ENCODE results near the gene RBMS2. TPM values are rescaled to one million over a fixed set of nuclear protein-coding genes. Genes with fewer than 3 reads are reported as not detected.

RBMS2 gene
- polyA plus RNA-seq, 3 donors = 5.1 to 8.2 (median 6.5) TPM

- Mint-ChIP-seq H3K4me3 (no peak overlapping the region), H3K4me1 (no peaks in the 10 kb centered on the region), H3K36me3 (peaks cover 90 to 93% of the 10 kb centered on the region in 2 donors), H3K9me3 (no peaks in the 10 kb centered on the region), H3K27ac (peak overlapping the region in 3 of 7 donors; percentile 12 to 64 (median 28)), H3K27me3 (ENCODE audit: low read depth in 3 of 3) (peaks cover 0 to 2% (median 2%) of the 10 kb centered on the region in 3 donors)
- H3K4me3 ChIP-seq (replicated peaks in 1 of 3; ENCODE audit: low read depth in 2 of 3, low read length in 3 of 3) = no peak overlapping the region
- peaks cover 88 to 100% of the 10 kb centered on the region in 2 donors for H3K36me3 ChIP-seq (replicated peaks in 1 of 2; ENCODE audit: control insufficient read depth in 1 of 2, insufficient read depth in 2 of 2, low read length in 2 of 2)
- H3K9me3 ChIP-seq (replicated peaks in 1 of 2; ENCODE audit: control insufficient read depth in 1 of 2, insufficient read depth in 1 of 2, low read length in 2 of 2) = no peaks in the 10 kb centered on the region
- intact Hi-C loops (cut with micrococcal nuclease) = no loop called here
- no peak overlapping the region for H3K27ac ChIP-seq (ENCODE audit: low read depth in 1 of 2, low read length in 2 of 2)
- peaks cover 60% of the 10 kb centered on the region for H3K79me2 ChIP-seq (ENCODE audit: insufficient read depth, low read length)
- H3K9ac ChIP-seq (ENCODE audit: insufficient read depth, low read length, poor library complexity, severe bottlenecking) = no peak overlapping the region
- TF ChIP-seq CTCF (IDR thresholded peaks at IDR 0.05) = no peak
- DNase-seq = no peak
- H3K4me1 ChIP-seq (ENCODE audit: control insufficient read depth in 1 of 2, insufficient read depth in 2 of 2, low read length in 2 of 2) = no peaks in the 10 kb centered on the region
- no peak overlapping the region for H3K4me2 ChIP-seq (replicated peaks; ENCODE audit: extremely low read depth, low read length, poor library complexity, severe bottlenecking)
- H2AFZ ChIP-seq (ENCODE audit: insufficient read depth, low read depth, low read length, poor library complexity, severe bottlenecking) = no peak overlapping the region
- 100% methylated on average over 1 of the region's 3 CpGs for WGBS (ENCODE audit: insufficient coverage)
- H3K27me3 ChIP-seq (ENCODE audit: control insufficient read depth in 2 of 2, insufficient read depth in 2 of 2, low read length in 2 of 2) = no peaks in the 10 kb centered on the region
- peaks cover 99% of the 10 kb centered on the region for H4K20me1 ChIP-seq (ENCODE audit: insufficient read depth, low read length)
These were observed 94.6 kb downstream of the RBMS2 start for GRCh38 chr12:56616244-56616643.

- no peaks in the 10 kb centered on the region for H3K4me1 Mint-ChIP-seq
- peaks cover 99% of the 10 kb centered on the region for H4K20me1 ChIP-seq (ENCODE audit: insufficient read depth, low read length)
- no peaks in the 10 kb centered on the region for H3K9me3 Mint-ChIP-seq
- no peak overlapping the region for H2AFZ ChIP-seq (ENCODE audit: insufficient read depth, low read depth, low read length, poor library complexity, severe bottlenecking)
- H3K36me3 Mint-ChIP-seq = peaks cover 84 to 86% of the 10 kb centered on the region in 2 donors
- H3K27me3 Mint-ChIP-seq (ENCODE audit: low read depth in 3 of 3) = peaks cover 0 to 2% (median 2%) of the 10 kb centered on the region in 3 donors
- intact Hi-C loops (cut with micrococcal nuclease) = no loop called here
- H3K27ac Mint-ChIP-seq = peak overlapping the region in 4 of 7 donors; percentile 5 to 44 (median 30)
- H3K36me3 ChIP-seq (replicated peaks in 1 of 2; ENCODE audit: control insufficient read depth in 1 of 2, insufficient read depth in 2 of 2, low read length in 2 of 2) = peaks cover 83 to 100% of the 10 kb centered on the region in 2 donors
- no peaks in the 10 kb centered on the region for H3K4me1 ChIP-seq (ENCODE audit: control insufficient read depth in 1 of 2, insufficient read depth in 2 of 2, low read length in 2 of 2)
- H3K79me2 ChIP-seq (ENCODE audit: insufficient read depth, low read length) = peaks cover 67% of the 10 kb centered on the region
- H3K9ac ChIP-seq (ENCODE audit: insufficient read depth, low read length, poor library complexity, severe bottlenecking) = no peak overlapping the region
- H3K4me3 ChIP-seq (replicated peaks in 1 of 3; ENCODE audit: low read depth in 2 of 3, low read length in 3 of 3) = no peak overlapping the region
- H3K27me3 ChIP-seq (ENCODE audit: control insufficient read depth in 2 of 2, insufficient read depth in 2 of 2, low read length in 2 of 2) = no peaks in the 10 kb centered on the region
- no peak overlapping the region for H3K4me3 Mint-ChIP-seq
- no peaks in the 10 kb centered on the region for H3K9me3 ChIP-seq (replicated peaks in 1 of 2; ENCODE audit: control insufficient read depth in 1 of 2, insufficient read depth in 1 of 2, low read length in 2 of 2)
- H3K27ac ChIP-seq (ENCODE audit: low read depth in 1 of 2, low read length in 2 of 2) = no peak overlapping the region
- H3K4me2 ChIP-seq (replicated peaks; ENCODE audit: extremely low read depth, low read length, poor library complexity, severe bottlenecking) = no peak overlapping the region
- TF ChIP-seq CTCF (IDR thresholded peaks at IDR 0.05) = no peak
- DNase-seq = no peak
These were observed 95.3 kb downstream of the RBMS2 start for GRCh38 chr12:56616925-56617324.

Data from CD14-positive monocyte (primary cell).